Natural killer cell (primary cell): ENCODE data around the gene ANK3. TPM values are rescaled to one million over a fixed set of nuclear protein-coding genes. Genes with fewer than 3 reads are reported as not detected.

ENCODE experiments used
- ATAC-seq, 3 donors: fragments of 150-1000 bp in 2 of 3; fragments of 200-7000 bp in 1 of 3; cut with Tn5 transposase; 1 replicate in 1 of 3; 2 replicates in 2 of 3; pipeline ENCODE4 v1.10.0; 2021; ENCODE audit warnings: mild to moderate bottlenecking in 2 of 3, moderate library complexity in 2 of 3
- DNase-seq, 2 donors: peaks; one replicate each; pipeline versions ENCODE4 v3.0.0 to v3.0.0-alpha.2; 2013 to 2021; ENCODE audit warnings: mixed read lengths in 1 of 2
- H3K27ac ChIP-seq: one replicate; pipeline ENCODE4 v1.5.1; 2013; ENCODE audit warnings: mild to moderate bottlenecking, low read length
- H3K27me3 ChIP-seq: one replicate; pipeline ENCODE4 v1.6.1; 2013; ENCODE audit warnings: low read length; ENCODE audit not compliant: control insufficient read depth, insufficient read depth
- H3K36me3 ChIP-seq: one replicate; pipeline ENCODE4 v1.6.1; 2013; ENCODE audit warnings: low read length; ENCODE audit not compliant: control insufficient read depth, insufficient read depth
- H3K4me1 ChIP-seq: one replicate; pipeline ENCODE4 v1.6.1; 2013; ENCODE audit warnings: low read length; ENCODE audit not compliant: control insufficient read depth, insufficient read depth
- H3K4me3 ChIP-seq: one replicate; pipeline ENCODE4 v1.5.1; 2013; ENCODE audit warnings: low read length
- H3K9me3 ChIP-seq: one replicate; pipeline ENCODE4 v1.6.1; 2013; ENCODE audit warnings: low read length; ENCODE audit not compliant: control insufficient read depth, insufficient read depth
- H3K27ac Mint-ChIP-seq, 2 donors: one replicate each; pipeline ENCODE4 v1.8.0; 2022; ENCODE audit warnings: mild to moderate bottlenecking in 2 of 2, mixed read lengths in 2 of 2, moderate library complexity in 1 of 2
- H3K27me3 Mint-ChIP-seq, 2 donors: one replicate each; pipeline ENCODE4 v1.8.0; 2022; ENCODE audit warnings: low read depth in 2 of 2, mixed read lengths in 2 of 2
- H3K36me3 Mint-ChIP-seq: one replicate; pipeline ENCODE4 v1.8.0; 2022; ENCODE audit warnings: mixed read lengths
- H3K4me1 Mint-ChIP-seq, 2 donors: one replicate each; pipeline ENCODE4 v1.8.0; 2022; ENCODE audit warnings: mixed read lengths in 2 of 2
- H3K4me3 Mint-ChIP-seq: one replicate; pipeline ENCODE4 v1.8.0; 2022; ENCODE audit warnings: mild to moderate bottlenecking, moderate library complexity, mixed read lengths
- H3K9me3 Mint-ChIP-seq, 2 donors: one replicate each; pipeline ENCODE4 v1.8.0; 2022; ENCODE audit warnings: mixed read lengths in 2 of 2
- CTCF ChIP-seq: fragments of 200-600 bp; IDR thresholded peaks from one replicate; pipeline ENCODE4 v1.8.0; 2022; ENCODE audit warnings: antibody characterized with exemption
- WGBS: methylation state at CpG from one replicate; pipeline ENCODE4 v1.1.7; 2013; ENCODE audit warnings: missing lambda C conversion rate; ENCODE audit not compliant: insufficient coverage; 5-methylcytosine and 5-hydroxymethylcytosine counted together
- intact Hi-C: fragments of 100-400 bp; cut with micrococcal nuclease; formaldehyde crosslinking; loops from one replicate; pipeline ENCODE4 v1.14.2; 2022
- total RNA-seq, 4 donors: library from RNA; stranded (reverse); fragments of 120-200 nt in 1 of 4; gene quantifications; one replicate each; pipeline versions ENCODE4 v1.2.3 to v1.2.4, GENCODE V29; 2013 to 2022

Gene ANK3
- total RNA-seq, 3 donors from 2014 or later (not counting 1 experiment from before 2014, with no cell fraction given): 4.4 to 12.9 (median 11.4) TPM

- ATAC-seq: no peak
- TF ChIP-seq CTCF: no peak
- intact Hi-C loops: no loop called here
- DNase-seq: no peak
- Histone ChIP-seq H3K27me3 (no peaks in the 10 kb centered on the region), H3K36me3 (no peaks in the 10 kb centered on the region), H3K9me3 (no peaks in the 10 kb centered on the region), H3K4me3 (no peak overlapping the region), H3K4me1 (no peaks in the 10 kb centered on the region), H3K27ac (no peak overlapping the region)
- Mint-ChIP-seq H3K9me3 (peaks cover 0 to 3% of the 10 kb centered on the region in 2 donors), H3K36me3 (no peaks in the 10 kb centered on the region), H3K27me3 (peaks cover 0 to 2% of the 10 kb centered on the region in 2 donors), H3K4me1 (no peaks in the 10 kb centered on the region), H3K4me3 (no peak overlapping the region), H3K27ac (no peak overlapping the region)
- WGBS: 90% methylated on average over 8 of the region's 9 CpGs
These were observed 99.9 kb downstream of the ANK3 start for GRCh38 chr10:60289800-60290199.

GRCh38 chr10:60288256-60288655 is 101.4 kb downstream of the ANK3 start:
- H3K27me3 Mint-ChIP-seq: peaks cover 0 to 2% of the 10 kb centered on the region in 2 donors
- 79% methylated on average over 3 of the region's 3 CpGs for WGBS

DNA sequence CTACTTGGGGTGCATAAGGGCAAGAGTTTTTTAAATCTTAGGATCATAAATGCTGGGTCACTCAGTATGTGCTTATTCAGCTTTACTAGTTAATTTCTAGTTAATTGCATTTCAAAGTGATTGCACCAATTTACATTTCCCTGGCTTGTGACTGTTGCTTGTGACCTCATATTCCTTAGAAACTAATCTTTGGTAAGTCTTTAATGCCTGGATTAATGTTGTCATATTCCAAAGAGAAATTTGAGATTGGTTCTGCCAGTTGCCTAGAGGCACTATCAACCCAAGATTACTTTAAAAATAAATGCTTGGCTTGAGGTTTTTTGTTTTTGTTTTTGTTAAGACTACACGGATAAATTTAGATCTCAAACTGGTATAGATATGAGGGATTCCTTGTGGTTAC is 103.1 kb downstream of the ANK3 start:
- Histone ChIP-seq H3K27ac (no peak overlapping the region), H3K27me3 (no peaks in the 10 kb centered on the region), H3K4me1 (no peaks in the 10 kb centered on the region), H3K36me3 (no peaks in the 10 kb centered on the region), H3K4me3 (no peak overlapping the region), H3K9me3 (no peaks in the 10 kb centered on the region)
- H3K9me3 Mint-ChIP-seq: peaks cover 0 to 3% of the 10 kb centered on the region in 2 donors
- no peak overlapping the region for H3K27ac Mint-ChIP-seq
- H3K36me3 Mint-ChIP-seq: no peaks in the 10 kb centered on the region
- DNase-seq (no peak), ATAC-seq (no peak)
- no peak for TF ChIP-seq CTCF
- H3K4me3 Mint-ChIP-seq: no peak overlapping the region
- intact Hi-C loops: no loop called here
- no peaks in the 10 kb centered on the region for H3K27me3 Mint-ChIP-seq
- H3K4me1 Mint-ChIP-seq: no peaks in the 10 kb centered on the region
- WGBS: 75% methylated on average over 1 of the region's 1 CpG

More at GRCh38 chr10:60288256-60288655, 101.4 kb downstream of the ANK3 start:
- Mint-ChIP-seq H3K36me3 (no peaks in the 10 kb centered on the region), H3K9me3 (peaks cover 0 to 3% of the 10 kb centered on the region in 2 donors), H3K4me1 (no peaks in the 10 kb centered on the region), H3K27ac (no peak overlapping the region), H3K4me3 (no peak overlapping the region)
- no peak overlapping the region for H3K27ac ChIP-seq
- DNase-seq: no peak
- no peak for TF ChIP-seq CTCF
- no peak overlapping the region for H3K4me3 ChIP-seq
- intact Hi-C loops: no loop called here
- no peaks in the 10 kb centered on the region for H3K27me3 ChIP-seq
- no peaks in the 10 kb centered on the region for H3K4me1 ChIP-seq
- H3K36me3 ChIP-seq: no peaks in the 10 kb centered on the region
- no peaks in the 10 kb centered on the region for H3K9me3 ChIP-seq
- no peak for ATAC-seq

DNA sequence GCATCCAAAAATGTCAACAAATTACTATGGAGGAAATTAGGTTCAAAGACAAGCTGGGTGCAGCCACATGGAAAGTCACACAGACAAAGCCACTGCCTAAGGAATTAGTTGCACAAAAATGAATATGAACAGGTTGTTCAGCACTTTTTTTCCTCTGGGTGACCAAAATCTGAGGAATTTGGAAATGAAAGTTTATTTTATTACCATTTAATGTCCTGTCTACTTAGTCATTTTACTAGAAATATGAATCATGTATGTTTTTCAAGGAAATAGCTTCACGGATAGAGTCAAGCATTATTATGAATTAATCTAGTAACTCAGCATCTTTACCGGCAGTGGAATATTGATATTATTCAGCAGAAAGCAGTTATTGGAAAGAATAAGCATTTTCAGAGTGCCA is 106.3 kb downstream of the ANK3 start:
- WGBS: no CpG with 5 or more reads among the region's 2 CpGs
- H3K4me3 ChIP-seq: no peak overlapping the region
- no peaks in the 10 kb centered on the region for H3K27me3 Mint-ChIP-seq
- peaks cover 0 to 3% of the 10 kb centered on the region in 2 donors for H3K9me3 Mint-ChIP-seq
- H3K36me3 Mint-ChIP-seq: no peaks in the 10 kb centered on the region
- no peaks in the 10 kb centered on the region for H3K9me3 ChIP-seq
- H3K27ac ChIP-seq: no peak overlapping the region
- no peaks in the 10 kb centered on the region for H3K36me3 ChIP-seq
- DNase-seq (no peak), ATAC-seq (no peak)
- TF ChIP-seq CTCF: no peak
- no peaks in the 10 kb centered on the region for H3K4me1 Mint-ChIP-seq
- no peak overlapping the region for H3K4me3 Mint-ChIP-seq
- no peaks in the 10 kb centered on the region for H3K27me3 ChIP-seq
- no peaks in the 10 kb centered on the region for H3K4me1 ChIP-seq
- intact Hi-C loops: no loop called here
- no peak overlapping the region for H3K27ac Mint-ChIP-seq
